HepG2 (cell line): ENCODE results near the gene LDB3. TPM values are rescaled to one million over a fixed set of nuclear protein-coding genes. Genes with fewer than 3 reads are reported as not detected.

Experiments used
- ELF1 ChIP-seq: sonication (generic); formaldehyde crosslinking; IDR thresholded peaks from 2 replicates; pipeline ENCODE4 v1.4.0; 2020; ENCODE audit warnings: missing genetic modification reagents
- FOXC1 ChIP-seq: sonication (generic); formaldehyde crosslinking; IDR thresholded peaks from 2 replicates; pipeline ENCODE4 v1.8.0; 2022; ENCODE audit warnings: mild to moderate bottlenecking, missing genetic modification reagents, borderline replicate concordance
- HNRNPH1 ChIP-seq: fragments of 200-400 bp; formaldehyde crosslinking; optimal IDR thresholded peaks from 2 replicates; pipeline ENCODE3; 2017; ENCODE audit warnings: mild to moderate bottlenecking, low read depth, low read length
- JUNB ChIP-seq: sonication (generic); formaldehyde crosslinking; IDR thresholded peaks from 2 replicates; pipeline ENCODE4 v1.8.0; 2022; ENCODE audit warnings: missing genetic modification reagents, mild to moderate bottlenecking, borderline replicate concordance
- MED1 ChIP-seq: sonication (generic); formaldehyde crosslinking; IDR thresholded peaks from 2 replicates; pipeline ENCODE4 v1.4.0; 2020; ENCODE audit warnings: missing genetic modification reagents
- MXD4 ChIP-seq: IDR thresholded peaks from 2 replicates; pipeline ENCODE4 v1.6.1; 2016; ENCODE audit warnings: mild to moderate bottlenecking, missing biosample characterization, missing genetic modification reagents
- NR1H2 ChIP-seq: sonication (generic); formaldehyde crosslinking; IDR thresholded peaks from 2 replicates; pipeline ENCODE4 v1.8.1; 2022; ENCODE audit warnings: low read depth, missing genetic modification reagents, borderline replicate concordance
- REXO4 ChIP-seq: sonication (generic); formaldehyde crosslinking; IDR thresholded peaks from 2 replicates; pipeline ENCODE4 v1.8.0; 2022; ENCODE audit warnings: missing genetic modification reagents, mild to moderate bottlenecking, borderline replicate concordance
- RNF2 ChIP-seq: fragments of 450-650 bp; conservative IDR thresholded peaks from 2 replicates; pipeline ENCODE4 v1.6.1; 2016; ENCODE audit warnings: low read depth
- SAFB2 ChIP-seq: sonication (generic); formaldehyde crosslinking; IDR thresholded peaks from 2 replicates; pipeline ENCODE4 v1.5.1; 2020; ENCODE audit warnings: missing genetic modification reagents, low read depth, mild to moderate bottlenecking, borderline replicate concordance
- SMAD1 ChIP-seq: sonication (generic); formaldehyde crosslinking; IDR thresholded peaks from 2 replicates; pipeline ENCODE4 v1.4.0; 2020; ENCODE audit warnings: missing genetic modification reagents, low read depth, mild to moderate bottlenecking, borderline replicate concordance
- SNAI1 ChIP-seq: sonication (generic); formaldehyde crosslinking; IDR thresholded peaks from 2 replicates; pipeline ENCODE4 v1.5.0; 2020; ENCODE audit warnings: mild to moderate bottlenecking, missing genetic modification reagents, borderline replicate concordance
- ZFP41 ChIP-seq: sonication (generic); formaldehyde crosslinking; IDR thresholded peaks from 2 replicates; pipeline ENCODE4 v1.4.0; 2020; ENCODE audit warnings: mild to moderate bottlenecking, missing genetic modification reagents, borderline replicate concordance
- ZNF180 ChIP-seq: sonication (generic); formaldehyde crosslinking; IDR thresholded peaks from 2 replicates; pipeline ENCODE4 v1.4.0; 2020; ENCODE audit warnings: low read depth, missing genetic modification reagents, borderline replicate concordance
- ZNF235 ChIP-seq: sonication (generic); formaldehyde crosslinking; IDR thresholded peaks from 2 replicates; pipeline ENCODE4 v1.8.1; 2023; ENCODE audit warnings: mild to moderate bottlenecking, missing genetic modification reagents, borderline replicate concordance
- ZNF274 ChIP-seq: sonication (generic); formaldehyde crosslinking; IDR thresholded peaks from 2 replicates; pipeline ENCODE4 v1.5.1; 2020; ENCODE audit warnings: mild to moderate bottlenecking, missing genetic modification reagents
- ZNF496 ChIP-seq: sonication (generic); formaldehyde crosslinking; IDR thresholded peaks from 2 replicates; pipeline ENCODE4 v1.8.1; 2023; ENCODE audit warnings: mild to moderate bottlenecking, moderate library complexity, missing genetic modification reagents; ENCODE audit not compliant: insufficient replicate concordance
- ZNF556 ChIP-seq: sonication (generic); formaldehyde crosslinking; IDR thresholded peaks from 2 replicates; pipeline ENCODE4 v1.4.0; 2020; ENCODE audit warnings: mild to moderate bottlenecking, missing genetic modification reagents, borderline replicate concordance
- ZNF589 ChIP-seq: sonication (generic); formaldehyde crosslinking; conservative IDR thresholded peaks from 2 replicates; pipeline ENCODE4 v1.8.0; 2022; ENCODE audit warnings: mild to moderate bottlenecking, moderate library complexity, missing genetic modification reagents
- ZNF629 ChIP-seq: sonication (generic); formaldehyde crosslinking; conservative IDR thresholded peaks from 2 replicates; pipeline ENCODE4 v1.5.0; 2020; ENCODE audit warnings: missing genetic modification reagents
- ZNF724P ChIP-seq: sonication (generic); formaldehyde crosslinking; IDR thresholded peaks from 2 replicates; pipeline ENCODE4 v1.8.0; 2022; ENCODE audit warnings: missing genetic modification reagents, borderline replicate concordance
- ZNF768 ChIP-seq: sonication (generic); formaldehyde crosslinking; IDR thresholded peaks from 2 replicates; pipeline ENCODE4 v1.4.0; 2020; ENCODE audit warnings: missing genetic modification reagents
- polyA plus RNA-seq, 8 experiments: library from polyadenylated mRNA; depleted of rRNA in 3 of 8; stranded (reverse) in 7 of 8; unstranded in 1 of 8; fragments of >200 nt; fragmentation: Illumina TruSeq in 4 of 8; extraction: Trizol in 4 of 8; gene quantifications; 2 replicates each; pipeline versions ENCODE4 v1.2.1 to v1.2.3, GENCODE V29; 2011 to 2016; ENCODE audit warnings: low read depth in 4 of 8, missing spikeins in 1 of 8, mixed read lengths in 1 of 8; ENCODE audit not compliant: insufficient read depth in 1 of 8
- total RNA-seq, 5 experiments: library from RNA; depleted of rRNA; stranded (reverse); fragments of >200 nt; fragmentation: Illumina TruSeq; extraction: Trizol; gene quantifications; 2 replicates each; pipeline ENCODE4 v1.2.3, GENCODE V29; 2016; ENCODE audit warnings: low read depth in 1 of 5
- TF ChIP-seq, protein P1 (sequence below), 2 experiments: sonication (generic) in 1 of 2; formaldehyde crosslinking in 1 of 2; IDR thresholded peaks; 2 replicates each; pipeline versions ENCODE4 v1.6.1 to v1.9.0; 2014 to 2022; ENCODE audit warnings: antibody characterized with exemption in 1 of 2, borderline replicate concordance in 1 of 2, inconsistent platforms in 1 of 2, low read depth in 1 of 2, missing genetic modification reagents in 1 of 2
- TF ChIP-seq, protein P2 (sequence below): sonication (generic); formaldehyde crosslinking; IDR thresholded peaks from 2 replicates; pipeline ENCODE4 v1.9.0; 2022; ENCODE audit warnings: missing genetic modification reagents, mild to moderate bottlenecking, borderline replicate concordance

The LDB3 gene
- total and polyA plus RNA-seq, 2 of the 13 experiments (the other 11 are each of a cell fraction or from before 2014, with no cell fraction given), result not detected

DNA sequence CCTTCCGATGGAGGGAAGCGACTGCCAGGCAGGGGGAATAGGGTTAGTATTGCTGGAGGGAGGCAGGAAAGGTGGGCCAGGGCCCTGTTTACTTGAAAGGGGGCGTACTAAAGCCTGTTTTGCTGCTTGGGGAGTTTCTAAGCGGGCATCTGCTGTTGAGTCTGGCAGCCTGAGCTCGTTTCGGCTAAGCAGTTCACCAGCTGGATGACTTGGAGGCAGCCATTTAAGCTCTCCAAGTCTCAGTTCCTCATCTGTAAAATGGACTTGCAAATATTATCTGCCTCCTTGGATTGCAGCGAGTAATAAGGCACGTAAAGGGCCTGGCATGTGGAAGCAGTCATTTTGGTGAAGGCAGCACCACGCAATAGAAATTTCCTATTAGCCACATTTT is 44.0 kb downstream of the LDB3 start (continued):
- TF ChIP-seq ZNF768 (CRISPR knock-in tag), result no peak
- TF ChIP-seq HNRNPH1, result no peak
- TF ChIP-seq ZNF274 (CRISPR knock-in tag), result no peak
- TF ChIP-seq SAFB2 (CRISPR knock-in tag), result no peak
- no peak for TF ChIP-seq ZNF589 (CRISPR knock-in tag)
- TF ChIP-seq FOXC1 (CRISPR knock-in tag), result no peak
- no peak for TF ChIP-seq REXO4 (CRISPR knock-in tag)
- TF ChIP-seq, protein P1, sequence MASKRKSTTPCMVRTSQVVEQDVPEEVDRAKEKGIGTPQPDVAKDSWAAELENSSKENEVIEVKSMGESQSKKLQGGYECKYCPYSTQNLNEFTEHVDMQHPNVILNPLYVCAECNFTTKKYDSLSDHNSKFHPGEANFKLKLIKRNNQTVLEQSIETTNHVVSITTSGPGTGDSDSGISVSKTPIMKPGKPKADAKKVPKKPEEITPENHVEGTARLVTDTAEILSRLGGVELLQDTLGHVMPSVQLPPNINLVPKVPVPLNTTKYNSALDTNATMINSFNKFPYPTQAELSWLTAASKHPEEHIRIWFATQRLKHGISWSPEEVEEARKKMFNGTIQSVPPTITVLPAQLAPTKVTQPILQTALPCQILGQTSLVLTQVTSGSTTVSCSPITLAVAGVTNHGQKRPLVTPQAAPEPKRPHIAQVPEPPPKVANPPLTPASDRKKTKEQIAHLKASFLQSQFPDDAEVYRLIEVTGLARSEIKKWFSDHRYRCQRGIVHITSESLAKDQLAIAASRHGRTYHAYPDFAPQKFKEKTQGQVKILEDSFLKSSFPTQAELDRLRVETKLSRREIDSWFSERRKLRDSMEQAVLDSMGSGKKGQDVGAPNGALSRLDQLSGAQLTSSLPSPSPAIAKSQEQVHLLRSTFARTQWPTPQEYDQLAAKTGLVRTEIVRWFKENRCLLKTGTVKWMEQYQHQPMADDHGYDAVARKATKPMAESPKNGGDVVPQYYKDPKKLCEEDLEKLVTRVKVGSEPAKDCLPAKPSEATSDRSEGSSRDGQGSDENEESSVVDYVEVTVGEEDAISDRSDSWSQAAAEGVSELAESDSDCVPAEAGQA (IDR thresholded peaks at IDR 0.05; ENCODE audit: low read depth), result no peak
- TF ChIP-seq, protein P1 (CRISPR knock-in tag; IDR thresholded peaks at IDR 0.05; ENCODE audit: borderline replicate concordance), result no peak
- no peak for TF ChIP-seq RNF2
- no peak for TF ChIP-seq ZNF496
- no peak for TF ChIP-seq SMAD1
- no peak for TF ChIP-seq ZNF556 (CRISPR knock-in tag)
- TF ChIP-seq SNAI1 (CRISPR knock-in tag), result no peak
- peak; percentile 92 for TF ChIP-seq ZNF629 (CRISPR knock-in tag)
- no peak for TF ChIP-seq MXD4 (CRISPR knock-in tag)
- no peak for TF ChIP-seq NR1H2 (CRISPR knock-in tag)
- TF ChIP-seq ZFP41, result no peak
- TF ChIP-seq, protein P2, sequence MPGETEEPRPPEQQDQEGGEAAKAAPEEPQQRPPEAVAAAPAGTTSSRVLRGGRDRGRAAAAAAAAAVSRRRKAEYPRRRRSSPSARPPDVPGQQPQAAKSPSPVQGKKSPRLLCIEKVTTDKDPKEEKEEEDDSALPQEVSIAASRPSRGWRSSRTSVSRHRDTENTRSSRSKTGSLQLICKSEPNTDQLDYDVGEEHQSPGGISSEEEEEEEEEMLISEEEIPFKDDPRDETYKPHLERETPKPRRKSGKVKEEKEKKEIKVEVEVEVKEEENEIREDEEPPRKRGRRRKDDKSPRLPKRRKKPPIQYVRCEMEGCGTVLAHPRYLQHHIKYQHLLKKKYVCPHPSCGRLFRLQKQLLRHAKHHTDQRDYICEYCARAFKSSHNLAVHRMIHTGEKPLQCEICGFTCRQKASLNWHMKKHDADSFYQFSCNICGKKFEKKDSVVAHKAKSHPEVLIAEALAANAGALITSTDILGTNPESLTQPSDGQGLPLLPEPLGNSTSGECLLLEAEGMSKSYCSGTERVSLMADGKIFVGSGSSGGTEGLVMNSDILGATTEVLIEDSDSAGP (CRISPR knock-in tag), result 0 out of 2 replicates have a peak, but pooled peaks have one; percentile 1
- TF ChIP-seq JUNB (CRISPR knock-in tag), result no peak
- TF ChIP-seq MED1 (CRISPR knock-in tag), result no peak
- no peak for TF ChIP-seq ZNF724P
- TF ChIP-seq ZNF180, result no peak
- no peak for TF ChIP-seq ZNF235 (CRISPR knock-in tag)
- TF ChIP-seq ELF1 (CRISPR knock-in tag), result no peak
